ENCODE measurements around the gene MAP3K8. TPM values are rescaled to one million over a fixed set of nuclear protein-coding genes. Genes with fewer than 3 reads are reported as not detected.

MAP3K8 gene
- polyA plus RNA-seq (1.5 and 2.0 TPM in 2 replicates), polyA minus RNA-seq (0.46 and 0.73 TPM in 2 replicates)

GRCh38 chr10:30433730-30434272, at the start of gene MAP3K8:
Gene MAP3K8 (plus strand): TSS chr10:30434184. CDS start chr10:30438939, 4,755 bp downstream.
- no peaks in the 10 kb centered on the region for H3K79me2 ChIP-seq (replicated peaks; ENCODE audit: insufficient read depth, low read length)
- H3K27ac ChIP-seq (ENCODE audit: low read length), result no peak within 1 kb of the TSS

GRCh38 chr10:30384701-30385201, 49.2 kb upstream of the MAP3K8 start:
- TF ChIP-seq CTCF (IDR thresholded peaks at IDR 0.05; ENCODE audit: poor library complexity, severe bottlenecking), result peak; percentile 36
- TF ChIP-seq TAF1 (IDR thresholded peaks at IDR 0.05; ENCODE audit: low read depth), result no peak
- H3K27me3 ChIP-seq (ENCODE audit: insufficient read depth, low read depth, low read length), result no peaks in the 10 kb centered on the region
- no peaks in the 10 kb centered on the region for H3K9me2 ChIP-seq (ENCODE audit: insufficient read depth, low read length)
- H4K20me1 ChIP-seq (ENCODE audit: insufficient read depth), result no peaks in the 10 kb centered on the region
- H3K4me2 ChIP-seq (ENCODE audit: low read length), result no peak overlapping the region
- no peak overlapping the region for H3K9ac ChIP-seq (ENCODE audit: low read length)
- no peaks in the 10 kb centered on the region for H3K9me3 ChIP-seq (ENCODE audit: low read length)
- H3K27ac ChIP-seq (ENCODE audit: low read length), result no peak overlapping the region
- H2AFZ ChIP-seq (ENCODE audit: low read depth, low read length), result no peak overlapping the region
- H3K4me3 ChIP-seq (ENCODE audit: low read length), result no peak overlapping the region
- H3K36me3 ChIP-seq (ENCODE audit: insufficient read depth, low read length), result no peaks in the 10 kb centered on the region
- H3K79me2 ChIP-seq (replicated peaks; ENCODE audit: insufficient read depth, low read length), result no peaks in the 10 kb centered on the region
- H3F3A ChIP-seq (ENCODE audit: insufficient read depth, low read length, poor library complexity, severe bottlenecking), result no peaks in the 10 kb centered on the region

More at GRCh38 chr10:30433730-30434272, at the start of gene MAP3K8:
- no peak for TF ChIP-seq REST (IDR thresholded peaks at IDR 0.05; ENCODE audit: borderline replicate concordance)
- peak; percentile 58 for TF ChIP-seq POLR2AphosphoS5 (IDR thresholded peaks at IDR 0.05)
- H3K9ac ChIP-seq (ENCODE audit: low read length), result peak within 1 kb of the TSS; percentile 71
- H3K9me3 ChIP-seq (ENCODE audit: low read length), result no peaks in the 10 kb centered on the region
- H3K36me3 ChIP-seq (ENCODE audit: insufficient read depth, low read length), result no peaks in the 10 kb centered on the region
- no peaks in the 10 kb centered on the region for H3F3A ChIP-seq (ENCODE audit: insufficient read depth, low read length, poor library complexity, severe bottlenecking)
- H2AFZ ChIP-seq (ENCODE audit: low read depth, low read length), result peak within 1 kb of the TSS; percentile 82
- H3K4me2 ChIP-seq (ENCODE audit: low read length), result peak within 1 kb of the TSS; percentile 57
- H4K20me1 ChIP-seq (ENCODE audit: insufficient read depth), result no peaks in the 10 kb centered on the region
- no peaks in the 10 kb centered on the region for H3K9me2 ChIP-seq (ENCODE audit: insufficient read depth, low read length)
- H3K4me3 ChIP-seq (ENCODE audit: low read length), result peak within 1 kb of the TSS; percentile 97
- H3K27me3 ChIP-seq (ENCODE audit: insufficient read depth, low read depth, low read length), result no peaks in the 10 kb centered on the region

GRCh38 chr10:30386801-30387588, 47.0 kb upstream of the MAP3K8 start:
- H3K4me3 ChIP-seq (ENCODE audit: low read length), result no peak overlapping the region
- no peak overlapping the region for H3K27ac ChIP-seq (ENCODE audit: low read length)
- H3K9ac ChIP-seq (ENCODE audit: low read length), result no peak overlapping the region
- no peak overlapping the region for H3K4me2 ChIP-seq (ENCODE audit: low read length)
- H3K9me2 ChIP-seq (ENCODE audit: insufficient read depth, low read length), result no peaks in the 10 kb centered on the region
- H2AFZ ChIP-seq (ENCODE audit: low read depth, low read length), result no peak overlapping the region
- H4K20me1 ChIP-seq (ENCODE audit: insufficient read depth), result no peaks in the 10 kb centered on the region
- H3K9me3 ChIP-seq (ENCODE audit: low read length), result no peaks in the 10 kb centered on the region
- H3K36me3 ChIP-seq (ENCODE audit: insufficient read depth, low read length), result no peaks in the 10 kb centered on the region
- H3F3A ChIP-seq (ENCODE audit: insufficient read depth, low read length, poor library complexity, severe bottlenecking), result no peaks in the 10 kb centered on the region
- no peaks in the 10 kb centered on the region for H3K27me3 ChIP-seq (ENCODE audit: insufficient read depth, low read depth, low read length)
- TF ChIP-seq REST (IDR thresholded peaks at IDR 0.05; ENCODE audit: borderline replicate concordance) (no peak), EZH2 (IDR thresholded peaks at IDR 0.05; ENCODE audit: borderline replicate concordance, insufficient read depth, low read length, poor library complexity, severe bottlenecking) (no peak)
- H3K79me2 ChIP-seq (replicated peaks; ENCODE audit: insufficient read depth, low read length), result no peaks in the 10 kb centered on the region
